GM19468 (cell line): ENCODE results near the gene SUGT1.
"Not testable (repeated sequence)": the region's sequence is repeated elsewhere in the genome, so short reads cannot be mapped to it uniquely, and the experiment has no call there.

Experiments
- ATAC-seq: cut with Tn5 transposase; IDR thresholded peaks from one replicate; pipeline ENCODE4 v1.9.1; 2021; ENCODE audit warnings: mild to moderate bottlenecking, moderate library complexity, moderate number of reproducible peaks; ENCODE audit not compliant: unreplicated experiment; ENCODE audit errors: extremely low read depth

Gene SUGT1

DNA sequence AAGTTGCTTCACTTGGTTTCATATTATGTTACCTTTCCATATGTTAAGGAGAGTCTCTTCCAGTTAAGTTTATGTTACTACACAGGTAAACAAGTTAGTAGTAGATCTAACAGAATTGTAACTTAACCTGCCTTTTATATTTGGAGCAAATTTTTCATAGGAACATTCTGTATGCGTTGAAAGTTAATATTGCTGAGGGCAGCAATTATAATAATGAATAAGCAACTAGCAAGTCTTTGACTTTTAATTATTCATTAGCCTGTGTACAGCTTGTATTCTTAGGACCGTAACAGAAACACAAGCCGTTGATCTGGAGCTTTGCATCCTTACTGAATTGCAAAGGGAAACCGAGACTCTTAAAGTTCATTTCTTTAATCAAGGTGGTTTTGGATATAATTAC, 11.6 kb downstream of the SUGT1 start:
- ATAC-seq, result no peak

DNA sequence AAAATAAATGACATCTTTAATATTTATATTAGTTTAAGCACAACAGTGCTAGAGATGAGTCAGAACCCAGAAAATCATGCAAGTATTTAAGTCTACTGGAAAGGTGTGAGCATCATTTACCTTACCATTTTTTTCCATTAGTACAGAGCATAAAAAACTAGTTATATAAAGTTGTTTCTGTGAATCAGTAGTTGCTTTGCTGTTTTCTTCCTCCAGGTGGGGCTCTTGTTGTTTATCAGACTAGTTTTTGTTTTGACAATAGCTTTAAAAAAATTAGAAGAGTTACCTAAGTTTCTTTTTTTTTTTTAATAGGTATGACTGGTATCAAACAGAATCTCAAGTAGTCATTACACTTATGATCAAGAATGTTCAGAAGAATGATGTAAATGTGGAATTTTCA, 12.7 kb downstream of the SUGT1 start:
- ATAC-seq, result no peak

DNA sequence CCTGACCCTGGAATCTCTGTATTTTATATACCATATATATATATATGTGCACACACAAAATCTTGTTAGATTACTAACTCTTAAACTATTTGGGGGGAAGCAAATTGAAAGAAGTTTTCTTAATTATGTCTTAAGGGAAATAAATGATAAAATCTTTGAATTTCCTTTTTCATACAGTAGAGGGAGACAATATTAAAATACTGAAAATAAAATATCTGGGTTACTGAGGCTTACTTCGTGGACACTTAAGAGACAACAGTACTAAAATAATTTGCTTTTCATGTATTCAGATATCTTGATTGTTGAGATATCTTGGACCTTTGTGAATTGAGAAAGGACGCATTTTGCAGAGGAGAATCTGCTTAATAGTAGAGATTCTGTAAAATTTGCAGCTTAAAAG, 17.0 kb downstream of the SUGT1 start:
- no peak for ATAC-seq

DNA sequence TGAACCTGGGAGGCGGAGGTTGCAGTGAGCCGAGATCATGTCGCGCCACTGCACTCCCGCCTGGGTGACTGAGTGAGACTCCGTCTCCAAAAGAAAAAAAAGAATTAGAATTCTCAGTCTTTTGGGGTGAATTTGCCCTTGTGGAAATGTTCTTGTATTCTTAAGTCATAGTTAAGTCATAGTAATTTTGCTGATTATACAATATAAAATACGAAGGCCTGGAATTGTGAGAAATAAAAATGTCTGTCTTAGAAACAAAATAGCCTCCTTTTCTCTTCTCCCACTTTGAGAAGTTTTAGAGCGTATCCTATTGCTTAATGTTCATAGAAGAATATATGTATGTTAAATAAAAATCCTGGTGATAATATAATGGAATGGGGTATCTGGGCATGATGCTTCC, 18.1 kb downstream of the SUGT1 start:
- no peak for ATAC-seq

DNA sequence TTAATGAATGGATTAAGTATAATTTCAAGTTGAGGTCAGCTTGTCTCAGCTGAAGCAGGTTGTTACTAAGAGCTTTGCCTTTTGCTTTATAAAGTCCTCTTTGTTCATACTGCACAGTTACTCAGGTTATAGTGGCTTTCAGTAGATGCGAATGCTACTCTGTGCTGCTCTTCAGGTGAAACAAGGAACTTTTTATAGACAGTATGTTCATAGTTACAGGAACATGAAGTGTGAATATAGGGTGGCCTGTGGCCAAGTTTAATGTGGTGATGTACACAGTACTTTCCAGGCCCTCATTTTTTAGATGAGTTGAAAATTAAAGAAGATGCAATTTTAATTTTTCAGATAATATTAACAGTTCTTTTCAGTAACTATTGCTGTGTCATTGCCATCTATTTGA, 20.8 kb downstream of the SUGT1 start:
- no peak for ATAC-seq

DNA sequence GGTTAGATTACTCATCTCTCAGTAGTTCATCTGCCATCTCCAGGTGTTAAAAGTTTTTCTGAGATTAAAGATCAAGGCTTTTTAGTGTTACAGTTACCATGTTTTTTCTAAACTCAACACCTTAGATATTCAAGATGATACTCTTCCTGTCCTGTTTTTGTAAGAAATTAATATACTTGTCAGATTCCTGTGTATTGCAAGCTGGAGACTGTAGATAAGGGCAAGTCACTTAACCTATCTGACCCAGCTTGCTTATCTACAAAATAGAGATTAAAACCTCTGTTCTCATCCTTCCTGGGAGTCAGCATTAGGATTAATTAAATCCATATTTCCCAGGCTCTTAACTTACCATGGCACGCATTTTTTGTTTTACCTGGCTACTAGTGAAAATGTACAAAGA, 25.2 kb downstream of the SUGT1 start:
- no peak for ATAC-seq

DNA sequence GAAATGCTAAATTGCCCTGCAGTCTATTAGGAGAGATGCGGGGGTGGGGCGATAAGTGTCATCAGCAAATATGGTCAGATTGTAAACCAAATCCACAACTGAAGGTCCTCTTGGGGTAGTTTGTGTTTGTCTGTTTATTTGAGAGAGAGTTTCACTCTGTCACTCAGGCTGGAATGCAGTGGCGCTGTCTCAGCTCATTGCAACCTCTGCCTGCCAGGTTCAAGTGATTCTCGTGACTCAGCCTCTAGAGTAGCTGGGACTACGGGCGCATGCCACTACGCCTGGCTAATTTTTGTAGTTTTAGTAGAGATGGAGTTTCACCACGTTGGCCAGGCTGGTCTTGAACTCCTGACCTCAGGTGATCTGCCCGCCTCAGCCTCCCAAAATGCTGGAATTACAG, 33.2 kb downstream of the SUGT1 start:
- not testable (repeated sequence) for ATAC-seq

DNA sequence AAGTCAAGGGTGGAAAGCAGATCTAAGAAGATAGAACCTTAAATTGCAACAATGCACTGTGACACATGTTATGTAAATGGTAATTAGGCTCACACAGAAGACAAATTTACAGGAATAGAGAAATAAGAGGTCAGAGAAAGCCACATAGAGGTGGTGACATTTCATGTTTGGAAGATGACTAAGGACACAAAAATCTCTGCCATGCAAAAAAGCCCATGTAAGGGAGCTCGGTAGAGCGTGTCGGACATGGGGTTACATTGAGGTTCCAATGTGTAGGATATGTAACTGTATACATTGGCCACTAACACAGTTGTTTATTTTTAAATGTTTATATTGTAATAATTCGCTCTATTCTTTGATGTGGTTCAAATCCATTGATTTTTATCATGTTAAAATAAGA, 33.7 kb downstream of the SUGT1 start:
- no peak for ATAC-seq

DNA sequence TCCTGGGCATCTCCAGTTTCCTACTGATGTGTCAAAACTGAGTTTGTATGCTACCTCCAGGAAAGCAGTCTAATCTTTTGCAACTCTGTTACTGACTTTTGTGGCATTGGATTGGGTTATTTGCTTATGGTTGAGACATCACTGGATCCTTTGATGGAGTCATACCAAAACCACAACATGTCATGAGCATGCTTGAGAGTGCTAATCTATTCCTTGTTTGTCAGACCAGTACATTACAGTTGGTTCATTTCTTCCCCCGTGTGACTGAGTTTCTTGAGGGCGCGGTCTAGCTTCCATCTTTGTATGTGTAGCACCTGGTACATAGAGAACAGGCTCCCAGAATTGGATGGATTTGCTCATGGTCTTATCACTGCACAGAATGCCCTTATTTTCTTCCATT, 43.2 kb downstream of the SUGT1 start:
- no peak for ATAC-seq

DNA sequence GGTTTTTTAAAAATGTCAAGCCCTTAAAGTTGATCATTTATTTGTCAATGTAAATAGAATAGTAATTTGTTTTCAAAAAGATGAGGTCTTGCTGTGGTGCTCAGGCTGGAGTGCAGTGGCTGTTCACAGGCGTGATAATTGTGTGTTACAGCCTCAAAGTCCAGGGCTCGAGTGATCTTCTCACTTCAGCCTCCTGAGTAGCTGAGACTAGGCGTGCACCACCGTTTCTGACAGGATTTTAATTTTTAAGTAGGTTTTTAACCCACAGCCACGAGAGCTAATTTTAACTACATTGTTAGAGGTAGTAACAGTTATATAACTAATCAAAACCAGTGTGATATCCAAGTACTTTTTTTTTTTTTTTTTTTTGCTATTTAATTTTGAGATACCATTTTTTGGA, 43.9 kb downstream of the SUGT1 start:
- no peak for ATAC-seq

DNA sequence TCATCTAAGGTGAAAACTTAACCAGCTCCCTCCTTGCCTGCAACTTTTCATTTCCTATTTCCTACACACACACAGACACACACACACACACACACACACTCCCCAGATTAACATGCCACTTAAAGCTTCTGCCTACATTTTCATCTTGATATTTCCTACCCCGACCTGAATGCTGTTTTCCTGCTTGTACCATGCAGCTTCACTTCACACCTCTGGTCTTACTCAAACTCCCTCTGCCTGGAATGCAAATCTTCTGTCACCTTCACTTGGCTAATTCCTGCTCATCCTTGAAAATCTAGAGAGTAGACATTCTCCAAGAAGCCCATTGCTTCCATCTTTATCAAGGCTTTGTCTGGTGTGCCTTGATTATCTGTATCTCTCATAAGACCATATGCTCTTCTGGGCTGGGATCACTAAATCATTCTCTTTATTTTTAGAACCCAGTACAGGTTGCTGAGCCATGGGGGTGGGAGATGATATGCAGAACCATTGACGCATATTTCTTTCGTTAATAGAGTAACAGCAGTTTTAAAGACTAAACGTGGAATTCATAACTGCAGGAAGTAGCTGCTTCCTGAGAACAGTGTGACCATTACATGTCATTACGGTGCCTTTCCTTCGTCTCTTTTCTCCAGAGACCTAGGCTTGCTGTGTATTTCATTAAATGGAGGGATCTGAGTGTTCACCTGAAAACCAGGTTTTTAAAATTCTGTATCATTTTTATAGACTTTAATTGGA, 49.3 kb downstream of the SUGT1 start:
- no peak for ATAC-seq

DNA sequence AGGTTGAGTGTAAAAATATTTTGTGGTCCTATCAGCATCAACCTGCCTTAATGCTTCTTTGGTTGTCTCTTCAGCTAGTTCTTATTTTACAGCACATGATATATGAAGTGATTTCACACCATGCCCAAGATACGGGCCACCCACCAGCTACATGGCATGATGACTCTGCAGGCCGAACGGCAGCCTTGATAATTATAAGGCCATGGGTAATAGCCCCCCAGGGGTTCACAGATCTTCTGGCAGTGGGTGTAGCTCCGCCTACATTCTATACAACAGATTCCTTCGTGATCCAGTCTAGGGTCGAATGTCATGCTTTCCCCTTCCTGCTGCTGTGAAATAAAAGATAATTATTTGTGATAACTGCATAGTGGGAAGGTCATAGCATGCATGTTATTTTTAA, 50.8 kb downstream of the SUGT1 start:
- ATAC-seq, result no peak

DNA sequence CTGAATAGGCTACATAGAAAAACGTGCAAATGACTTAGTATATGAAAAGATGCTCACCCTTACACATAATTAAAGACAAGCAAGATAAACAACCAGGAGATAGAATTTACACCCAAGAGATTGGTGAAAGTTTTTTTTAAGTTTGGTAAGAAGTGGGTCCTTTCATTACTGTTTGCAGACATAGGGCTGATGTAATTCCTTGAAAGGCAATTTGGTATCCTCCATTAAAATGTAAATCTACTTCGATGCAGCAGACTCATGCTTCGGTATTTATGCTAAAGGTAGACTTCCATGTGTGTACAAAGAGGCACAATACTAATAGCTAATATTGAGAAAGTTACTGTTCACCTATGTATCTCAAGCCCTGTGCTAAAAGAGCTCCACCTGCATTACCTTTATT, 53.4 kb downstream of the SUGT1 start:
- no peak for ATAC-seq

DNA sequence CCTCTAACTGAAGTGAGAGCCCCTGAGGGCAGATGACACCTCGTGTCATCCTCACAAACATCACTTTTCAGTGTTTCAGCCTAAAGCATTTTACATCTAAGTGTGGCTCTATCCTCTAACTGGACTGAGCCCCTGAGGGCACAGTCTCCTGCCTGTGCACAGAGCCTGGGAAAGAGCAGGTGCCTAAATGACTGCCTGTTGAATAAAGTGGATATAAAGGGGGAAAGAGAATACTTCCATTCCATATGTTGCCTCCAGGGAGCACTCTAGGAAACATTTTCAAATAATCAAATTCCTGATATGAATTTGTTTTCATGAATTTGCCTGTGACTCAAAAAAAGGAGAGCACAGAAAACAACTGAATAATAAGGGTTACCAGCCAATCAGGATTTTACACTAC, 54.7 kb downstream of the SUGT1 start:
- no peak for ATAC-seq

DNA sequence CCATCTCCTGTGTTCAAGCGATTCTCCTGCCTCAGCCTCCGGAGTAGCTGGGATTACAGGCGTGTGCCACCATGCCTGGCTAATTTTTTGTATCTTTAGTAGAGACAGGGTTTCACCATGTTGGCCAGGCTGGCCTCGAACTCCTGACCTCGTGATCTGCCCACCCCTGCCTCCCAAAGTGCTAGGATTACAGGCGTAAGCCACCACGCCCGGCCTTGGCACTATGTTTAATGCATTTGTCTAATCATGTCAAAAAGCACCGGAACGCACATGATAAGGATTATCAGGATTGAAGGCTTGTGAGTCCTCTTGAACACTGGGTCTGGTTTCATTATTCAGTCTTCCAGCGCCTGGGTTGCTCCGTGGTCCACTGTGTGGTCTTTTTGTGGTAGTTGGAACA, 55.6 kb downstream of the SUGT1 start:
- not testable (repeated sequence) for ATAC-seq

DNA sequence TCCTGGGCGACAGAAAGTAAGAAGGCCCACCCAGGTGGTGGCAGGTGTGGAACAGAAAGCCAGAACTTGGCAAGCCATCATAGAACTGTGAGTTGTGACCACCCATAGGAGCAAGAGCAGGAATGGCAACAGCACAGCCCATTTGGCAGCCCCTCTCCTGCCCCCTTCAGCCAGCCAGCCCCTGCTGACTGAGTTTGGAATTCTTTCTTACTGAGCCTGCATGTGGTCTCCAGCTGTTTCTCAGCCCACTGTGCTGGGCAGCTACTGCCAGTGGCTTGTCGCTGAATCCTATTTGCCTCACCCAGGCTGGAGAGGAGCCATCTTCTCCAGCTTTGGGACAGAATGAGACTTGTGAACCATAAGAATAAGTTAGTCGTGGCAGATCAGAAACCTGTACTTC, 58.6 kb downstream of the SUGT1 start:
- ATAC-seq, result no peak

DNA sequence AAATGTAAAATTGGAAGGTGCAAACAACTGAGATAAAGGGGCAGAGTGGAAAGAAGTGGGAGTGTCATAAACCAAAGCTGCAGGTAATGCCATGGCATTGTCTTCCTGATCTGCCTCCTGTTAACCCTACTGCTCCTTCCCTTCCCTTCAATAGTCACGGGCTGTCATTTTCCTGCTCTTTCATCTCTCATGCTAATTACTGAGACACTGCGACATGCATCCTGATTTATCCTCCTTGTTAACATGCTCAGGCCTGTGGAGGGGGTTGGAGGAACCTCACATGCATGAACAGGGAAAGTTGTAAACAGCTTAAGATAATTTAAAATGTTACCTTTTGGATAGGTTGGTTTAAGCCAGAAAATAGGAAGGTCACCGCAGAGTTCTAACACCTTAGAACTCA, 59.7 kb downstream of the SUGT1 start:
- no peak for ATAC-seq

DNA sequence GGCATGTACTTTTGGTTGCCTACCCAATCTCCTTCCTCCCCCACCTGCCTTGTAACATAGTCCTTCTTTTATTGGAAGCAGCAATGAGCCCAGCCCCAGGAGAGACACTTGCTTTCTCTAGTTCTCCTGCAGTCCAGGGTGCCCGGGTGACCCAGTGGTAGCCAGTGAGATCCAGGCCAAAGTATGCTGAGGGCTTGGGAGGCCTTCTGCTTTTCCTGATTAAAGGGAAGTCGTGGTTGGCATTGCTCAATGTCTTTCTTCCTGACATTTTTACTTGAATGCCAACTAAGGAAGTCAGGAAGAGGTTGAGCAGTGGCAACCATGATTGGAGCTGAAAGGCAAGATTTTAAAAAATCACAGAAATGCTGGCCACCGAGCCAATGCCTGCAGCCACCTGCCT, 61.3 kb downstream of the SUGT1 start:
- no peak for ATAC-seq

DNA sequence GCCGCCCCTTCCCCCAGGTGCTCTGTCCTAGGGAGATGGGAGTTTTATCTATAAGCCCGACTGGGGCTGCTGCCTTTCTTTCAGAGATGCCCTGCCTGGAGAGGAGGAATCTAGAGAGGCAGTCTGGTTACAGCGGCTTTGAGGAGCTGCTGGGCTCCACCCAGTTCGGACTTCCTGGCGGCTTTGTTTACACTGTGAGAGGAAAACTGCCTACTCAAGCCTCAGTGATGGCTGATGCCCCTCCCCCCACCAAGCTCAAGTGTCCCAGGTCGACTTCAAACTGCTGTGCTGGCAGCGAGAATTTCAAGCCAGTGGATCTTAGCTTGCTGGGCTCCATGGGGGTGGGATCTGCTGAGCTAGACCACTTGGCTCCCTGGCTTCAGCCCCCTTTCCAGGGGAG, 68.3 kb downstream of the SUGT1 start:
- ATAC-seq, result not testable (repeated sequence)

DNA sequence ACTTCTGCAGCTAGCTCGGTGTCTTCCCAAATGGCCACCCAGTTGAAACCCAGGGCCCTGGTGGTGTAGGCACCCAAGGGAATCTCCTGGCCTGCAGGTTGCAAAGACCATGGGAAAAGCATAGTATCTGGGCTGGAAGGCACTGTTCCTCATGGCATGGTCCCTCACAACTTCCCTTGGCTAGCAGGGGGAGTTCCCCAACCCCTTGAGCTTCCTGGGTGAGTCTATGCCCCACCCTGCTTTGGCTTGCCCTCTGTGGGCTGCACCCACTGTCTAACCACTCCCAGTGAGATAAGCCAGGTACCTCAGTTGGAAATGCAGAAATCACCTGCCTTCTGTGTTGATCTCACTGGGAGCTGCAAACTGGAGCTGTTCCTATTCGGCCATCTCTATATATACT, 68.7 kb downstream of the SUGT1 start:
- not testable (repeated sequence) for ATAC-seq

DNA sequence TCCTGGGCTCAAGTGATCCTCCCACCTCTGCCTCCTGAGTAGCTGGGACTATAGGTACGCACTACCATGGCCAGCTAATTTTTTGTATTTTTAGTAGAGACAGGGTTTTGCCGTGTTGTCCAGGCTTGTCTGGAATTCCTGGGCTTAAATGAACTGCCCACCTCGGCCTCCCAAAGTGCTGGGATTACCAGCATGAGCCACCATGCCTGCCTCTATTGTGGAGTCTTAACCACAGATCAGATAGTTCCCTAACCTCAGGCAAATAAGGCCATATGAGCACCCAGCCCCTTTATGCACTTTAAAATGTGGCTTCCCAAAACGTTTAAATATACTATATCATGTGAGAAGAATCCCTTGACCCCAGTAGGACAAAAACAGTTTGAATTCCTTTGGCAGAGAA, 70.5 kb downstream of the SUGT1 start:
- ATAC-seq, result no peak

DNA sequence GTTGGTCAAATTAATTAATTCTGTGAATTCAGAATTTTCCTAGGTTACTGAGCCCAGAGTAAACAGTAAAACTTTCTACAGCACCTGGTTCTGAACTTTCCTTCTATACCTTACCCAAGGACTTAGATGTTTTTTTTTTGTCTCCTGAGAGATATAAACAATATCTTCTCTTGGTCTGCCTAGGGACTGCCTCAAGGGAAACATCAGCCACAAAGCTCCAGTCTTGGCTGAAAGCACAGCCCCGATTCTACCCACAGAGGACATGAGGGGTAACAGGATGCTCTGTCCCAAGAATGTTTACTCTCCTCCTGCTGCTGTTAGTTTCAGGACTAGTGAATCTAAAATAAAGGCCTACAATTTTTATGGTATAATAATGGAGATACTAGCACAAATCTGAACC, 72.7 kb downstream of the SUGT1 start:
- no peak for ATAC-seq

DNA sequence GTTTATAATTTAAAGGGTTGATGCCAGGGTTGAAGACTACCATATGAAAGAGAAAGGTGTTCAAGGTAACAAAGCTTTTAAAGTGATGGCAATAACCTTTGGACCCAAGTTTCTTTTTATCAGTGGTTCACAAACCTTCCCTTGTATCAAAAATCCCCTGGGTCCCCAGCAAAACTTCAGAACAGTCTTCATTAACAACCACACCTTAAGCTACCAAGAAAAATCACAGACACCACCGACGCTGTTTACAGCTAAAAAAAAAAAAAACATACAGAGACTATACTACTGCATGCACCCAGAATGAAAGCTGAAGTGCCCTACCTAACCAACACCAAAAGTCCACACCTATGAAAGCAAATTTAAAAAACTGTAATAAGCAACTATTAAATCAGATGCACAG, 73.6 kb downstream of the SUGT1 start:
- ATAC-seq, result no peak
